H1 (cell line): Measurements from ENCODE around the gene ARHGAP4. TPM values are rescaled to one million over a fixed set of nuclear protein-coding genes. Genes with fewer than 3 reads are reported as not detected.

Experiments
- CTCF ChIA-PET: fragments of 300-600 bp; sonication (Branson Sonifier 250); formaldehyde crosslinking; loops from one replicate; lab custom pipeline; 2021; ENCODE audit not compliant: partially characterized antibody; lab: Charles Lee
- POLR2A ChIA-PET: fragments of 300-600 bp; sonication (Branson Sonifier 250); formaldehyde crosslinking; loops from one replicate; lab custom pipeline; 2021; ENCODE audit warnings: inconsistent platforms; ENCODE audit not compliant: partially characterized antibody; lab: Charles Lee
- DNase-seq, 2 experiments: peaks; one replicate each; pipeline versions ENCODE4 v3.0.0 to v3.0.0-alpha.2; 2010 to 2022; ENCODE audit warnings: low spot score in 2 of 2, low read depth in 1 of 2, mixed read lengths in 1 of 2
- FAIRE-seq: peaks from 2 replicates; lab custom pipeline; 2011; peaks lifted over from hg19 to GRCh38; lab: Jason Lieb, UNC
- H2AFZ ChIP-seq: 2 replicates; pipeline ENCODE4 v1.8.1; 2012; ENCODE audit warnings: low read length, inconsistent platforms
- H2AK5ac ChIP-seq: 2 replicates; pipeline ENCODE4 v1.6.1; 2013; ENCODE audit warnings: low read depth, low read length
- H2BK120ac ChIP-seq: replicated peaks from 2 replicates; pipeline ENCODE3; 2013; ENCODE audit warnings: low read depth, low read length, inconsistent platforms
- H2BK12ac ChIP-seq: 2 replicates; pipeline ENCODE4 v1.6.1; 2013; ENCODE audit warnings: low read depth, low read length
- H2BK15ac ChIP-seq: 2 replicates; pipeline ENCODE4 v1.6.1; 2013; ENCODE audit warnings: low read length
- H2BK20ac ChIP-seq: 2 replicates; pipeline ENCODE4 v1.6.1; 2013; ENCODE audit warnings: low read length
- H2BK5ac ChIP-seq: 2 replicates; pipeline ENCODE4 v1.6.1; 2013; ENCODE audit warnings: low read depth, low read length
- H3K14ac ChIP-seq: 2 replicates; pipeline ENCODE4 v1.6.1; 2013; ENCODE audit warnings: inconsistent platforms; ENCODE audit not compliant: insufficient read length
- H3K18ac ChIP-seq: 2 replicates; pipeline ENCODE4 v1.6.1; 2013; ENCODE audit warnings: low read length; ENCODE audit errors: extremely low read depth
- H3K23ac ChIP-seq: 2 replicates; pipeline ENCODE4 v1.6.1; 2013; ENCODE audit warnings: inconsistent platforms; ENCODE audit not compliant: insufficient read length
- H3K23me2 ChIP-seq: 2 replicates; pipeline ENCODE4 v1.6.1; 2013; ENCODE audit warnings: low read depth, low read length
- H3K27ac ChIP-seq: 2 replicates; pipeline ENCODE4 v1.6.1; 2011; ENCODE audit warnings: low read depth, low read length, inconsistent platforms
- H3K27me3 ChIP-seq, 4 experiments: replicated peaks in 1 of 4; 1 replicate in 1 of 4; 2 replicates in 3 of 4; pipeline versions ENCODE4 v1.6.1 to v1.8.1; 2011 to 2013; ENCODE audit warnings: low read length in 3 of 4, mild to moderate bottlenecking in 3 of 4, inconsistent platforms in 2 of 4, mixed read lengths in 2 of 4, moderate library complexity in 1 of 4; ENCODE audit not compliant: control insufficient read depth in 3 of 4, insufficient read depth in 3 of 4; ENCODE audit errors: extremely low read depth in 1 of 4
- H3K36me3 ChIP-seq, 4 experiments: 2 replicates each; pipeline versions ENCODE4 v1.6.1 to v1.8.1; 2011 to 2013; ENCODE audit warnings: mild to moderate bottlenecking in 4 of 4, low read length in 3 of 4, moderate library complexity in 2 of 4, control low read depth in 1 of 4, inconsistent platforms in 1 of 4; ENCODE audit not compliant: insufficient read depth in 4 of 4, control insufficient read depth in 2 of 4
- H3K4ac ChIP-seq: replicated peaks from 2 replicates; pipeline ENCODE3; 2013; ENCODE audit warnings: low read length, low read depth, mixed read lengths, inconsistent platforms; ENCODE audit not compliant: insufficient read length
- H3K4me1 ChIP-seq, 4 experiments: replicated peaks in 1 of 4; 1 replicate in 1 of 4; 2 replicates in 3 of 4; pipeline versions ENCODE4 v1.6.1 to v1.8.1; 2011 to 2013; ENCODE audit warnings: low read length in 3 of 4, inconsistent platforms in 2 of 4, mixed read lengths in 1 of 4; ENCODE audit not compliant: insufficient read depth in 4 of 4, control insufficient read depth in 3 of 4
- H3K4me2 ChIP-seq, 2 experiments: 2 replicates each; pipeline versions ENCODE4 v1.6.1 to v1.8.1; 2011 to 2013; ENCODE audit warnings: low read depth in 2 of 2, low read length in 2 of 2, control low read depth in 1 of 2, inconsistent platforms in 1 of 2, mild to moderate bottlenecking in 1 of 2; ENCODE audit not compliant: insufficient read depth in 1 of 2
- H3K4me3 ChIP-seq, 4 experiments: fragments of 200-600, 300-600 bp in 1 of 4; sonication (generic), shearing (Covaris generic), sonication (Bioruptor Twin) in 1 of 4; 2 replicates each; pipeline versions ENCODE4 v1.5.1 to v1.8.1; 2011 to 2016; ENCODE audit warnings: low read length in 4 of 4, low read depth in 3 of 4, control low read depth in 2 of 4, inconsistent platforms in 2 of 4, mild to moderate bottlenecking in 2 of 4, mixed read lengths in 1 of 4, moderate library complexity in 1 of 4; ENCODE audit not compliant: insufficient read depth in 2 of 4; ENCODE audit errors: extremely low read depth in 1 of 4
- H3K56ac ChIP-seq: replicated peaks from 2 replicates; pipeline ENCODE3; 2013; ENCODE audit warnings: low read depth, mild to moderate bottlenecking, mixed read lengths, low read length, inconsistent platforms; ENCODE audit not compliant: insufficient read length
- H3K79me1 ChIP-seq: 2 replicates; pipeline ENCODE4 v1.6.1; 2013; ENCODE audit warnings: low read depth, low read length, control low read depth
- H3K79me2 ChIP-seq, 2 experiments: 2 replicates each; pipeline versions ENCODE4 v1.6.1 to v1.8.1; 2012 to 2013; ENCODE audit warnings: low read length in 2 of 2, mild to moderate bottlenecking in 2 of 2, inconsistent platforms in 1 of 2; ENCODE audit not compliant: insufficient read depth in 2 of 2, control insufficient read depth in 1 of 2
- H3K9ac ChIP-seq, 4 experiments: replicated peaks in 1 of 4; 1 replicate in 1 of 4; 2 replicates in 3 of 4; pipeline versions ENCODE4 v1.6.1 to v1.8.1; 2011 to 2013; ENCODE audit warnings: low read depth in 3 of 4, low read length in 3 of 4, control low read depth in 2 of 4, mild to moderate bottlenecking in 2 of 4, moderate library complexity in 2 of 4, inconsistent platforms in 1 of 4; ENCODE audit errors: extremely low read depth in 1 of 4
- H3K9me3 ChIP-seq, 2 experiments: 2 replicates each; pipeline versions ENCODE4 v1.6.1 to v1.8.1; 2012 to 2013; ENCODE audit warnings: mild to moderate bottlenecking in 2 of 2, moderate library complexity in 2 of 2, control low read depth in 1 of 2, inconsistent platforms in 1 of 2, low read depth in 1 of 2, low read length in 1 of 2, mixed read lengths in 1 of 2; ENCODE audit not compliant: insufficient read depth in 2 of 2
- H4K20me1 ChIP-seq, 2 experiments: replicated peaks in 1 of 2; 2 replicates each; pipeline versions ENCODE3 to v1.8.1; 2011 to 2013; ENCODE audit warnings: inconsistent platforms in 2 of 2, low read length in 2 of 2, mild to moderate bottlenecking in 1 of 2; ENCODE audit not compliant: insufficient read depth in 2 of 2, control insufficient read depth in 1 of 2
- H4K5ac ChIP-seq: 2 replicates; pipeline ENCODE4 v1.6.1; 2013; ENCODE audit warnings: low read length, low read depth, mixed read lengths, inconsistent platforms; ENCODE audit not compliant: insufficient read length
- H4K8ac ChIP-seq: 2 replicates; pipeline ENCODE4 v1.8.0; 2013; ENCODE audit warnings: mild to moderate bottlenecking, moderate library complexity, low read length, inconsistent platforms; ENCODE audit not compliant: insufficient read depth; ENCODE audit errors: extremely low read depth
- H4K91ac ChIP-seq: replicated peaks from 2 replicates; pipeline ENCODE3; 2013; ENCODE audit warnings: low read length, mixed read lengths, inconsistent platforms; ENCODE audit not compliant: insufficient read length
- BRCA1 ChIP-seq: IDR thresholded peaks from 2 replicates; pipeline ENCODE4 v1.6.1; 2012; ENCODE audit warnings: low read depth, low read length, improper control_type of control experiment
- CEBPB ChIP-seq: IDR thresholded peaks from 2 replicates; pipeline ENCODE4 v1.6.1; 2012; ENCODE audit warnings: low read depth, low read length
- CHD2 ChIP-seq: IDR thresholded peaks from 2 replicates; pipeline ENCODE4 v1.6.1; 2012; ENCODE audit warnings: low read length, improper control_type of control experiment
- EGR1 ChIP-seq: IDR thresholded peaks from 2 replicates; pipeline ENCODE4 v1.6.1; 2011; ENCODE audit warnings: low read depth, low read length, borderline replicate concordance
- EP300 ChIP-seq, 2 experiments: IDR thresholded peaks; 1 replicate in 1 of 2; 2 replicates in 1 of 2; pipeline ENCODE4 v1.6.1; 2011 to 2012; ENCODE audit warnings: low read depth in 2 of 2, low read length in 2 of 2, mild to moderate bottlenecking in 2 of 2, borderline replicate concordance in 1 of 2, inconsistent platforms in 1 of 2, moderate library complexity in 1 of 2
- FOSL1 ChIP-seq: IDR thresholded peaks from 2 replicates; pipeline ENCODE4 v1.6.1; 2011; ENCODE audit warnings: mild to moderate bottlenecking, low read depth, low read length, moderate library complexity; ENCODE audit not compliant: insufficient read depth
- JUN ChIP-seq: IDR thresholded peaks from 2 replicates; pipeline ENCODE4 v1.6.1; 2011; ENCODE audit warnings: low read depth, mild to moderate bottlenecking, improper control_type of control experiment, low read length
- POLR2AphosphoS5 ChIP-seq: IDR thresholded peaks from 2 replicates; pipeline ENCODE4 v1.6.1; 2011; ENCODE audit warnings: low read depth, low read length
- RBBP5 ChIP-seq: IDR thresholded peaks from 2 replicates; pipeline ENCODE4 v1.7.1; 2012; ENCODE audit warnings: low read depth, mild to moderate bottlenecking, inconsistent platforms, low read length, moderate library complexity, borderline replicate concordance
- SP2 ChIP-seq: IDR thresholded peaks from 2 replicates; pipeline ENCODE4 v1.6.1; 2012; ENCODE audit warnings: mild to moderate bottlenecking, low read length, inconsistent platforms
- SP4 ChIP-seq: IDR thresholded peaks from 2 replicates; pipeline ENCODE4 v1.6.1; 2012; ENCODE audit warnings: low read length, inconsistent platforms
- WGBS, 2 experiments: shearing (Covaris generic) in 1 of 2; methylation state at CpG; one replicate each; pipeline versions ENCODE4 v1.1.6 to v1.1.7; 2013 to 2015; ENCODE audit warnings: low lambda C conversion rate in 2 of 2, mixed read lengths in 2 of 2, inconsistent platforms in 1 of 2, low coverage in 1 of 2, missing lambda C conversion rate in 1 of 2; ENCODE audit not compliant: insufficient replicate concordance in 2 of 2, insufficient coverage in 1 of 2, insufficient read length in 1 of 2; ENCODE audit errors: extremely low coverage in 1 of 2, missing lambda C conversion rate in 1 of 2; 5-methylcytosine and 5-hydroxymethylcytosine counted together
- polyA plus RNA-seq, 7 experiments: library from polyadenylated mRNA; depleted of rRNA in 3 of 7; stranded (reverse) in 5 of 7; unstranded in 2 of 7; fragments of >200 nt in 5 of 7; fragments of 200-250 nt in 2 of 7; gene quantifications; 1 replicate in 5 of 7; 2 replicates in 1 of 7; 4 replicates in 1 of 7; pipeline versions ENCODE4 v1.2.1 to v1.2.3, GENCODE V29; 2011 to 2013; ENCODE audit warnings: missing spikeins in 2 of 7, mixed read lengths in 2 of 7
- total RNA-seq: library from RNA; stranded (reverse); fragmentation: NEBNext Ultra II Directional; extraction: Animal tissue kit (Norgen Biotek cat#: 25700); gene quantifications from 2 replicates; pipeline ENCODE4 v1.2.1, GENCODE V29; 2021
- TF ChIP-seq, protein P1 (sequence below): IDR thresholded peaks from 2 replicates; pipeline ENCODE4 v1.6.1; 2012; ENCODE audit warnings: inconsistent platforms

The ARHGAP4 gene
- total and polyA plus RNA-seq, 2 of the 8 experiments (the other 6 are each of a cell fraction or from before 2014, with no cell fraction given), result 23.9 to 26.0 TPM

DNA sequence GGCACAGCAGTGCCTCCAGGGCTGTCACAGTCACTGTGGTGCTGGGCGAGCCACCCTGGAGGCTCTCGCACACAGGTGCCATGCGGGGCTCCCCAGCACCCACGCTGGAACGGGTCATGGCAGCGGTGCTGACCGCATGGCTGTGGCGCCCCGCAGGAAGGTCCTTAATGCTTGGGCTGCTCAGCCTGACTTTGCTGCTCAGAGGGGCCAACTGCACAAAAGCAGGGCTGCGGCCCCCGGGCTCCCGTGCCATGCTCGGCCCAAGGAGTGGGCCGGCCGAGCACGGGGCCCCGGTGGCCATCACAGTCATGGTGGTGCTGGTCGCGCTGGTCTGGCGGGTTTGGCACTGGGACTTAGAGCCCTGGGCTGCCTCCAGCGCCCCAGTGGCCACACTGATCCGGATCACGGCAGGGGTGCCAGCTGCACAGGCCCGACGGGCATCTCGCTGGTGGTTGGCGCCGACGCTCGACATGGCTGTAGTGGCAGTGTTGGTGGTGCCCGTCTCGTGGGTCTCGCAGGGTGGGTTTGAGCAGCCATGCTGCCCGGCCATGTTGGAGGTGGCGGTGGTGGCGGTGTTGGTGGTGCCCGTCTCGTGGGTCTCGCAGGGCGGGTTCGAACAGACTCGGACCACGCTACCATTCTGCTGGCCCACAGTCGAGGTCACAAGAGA is 28.6 kb upstream of the ARHGAP4 start:
- Histone ChIP-seq H2BK5ac (no peak overlapping the region), H3K4ac (no peak overlapping the region), H3K14ac (no peak overlapping the region), H3K18ac (no peak overlapping the region), H3K4me1 (0 out of 7 replicates have a peak, but pooled peaks cover 0 to 5% (median 0%) of the 10 kb centered on the region in 4 experiments), H3K9me3 (no peaks in the 10 kb centered on the region), H3K9ac (no peak overlapping the region), H3K23me2 (no peaks in the 10 kb centered on the region), H3K23ac (no peak overlapping the region), H3K79me1 (no peaks in the 10 kb centered on the region), H4K5ac (no peak overlapping the region), H2BK120ac (no peak overlapping the region), H2BK12ac (no peak overlapping the region), H4K91ac (no peak overlapping the region), H4K20me1 (peaks cover 2 to 6% of the 10 kb centered on the region in 2 experiments), H2BK15ac (no peak overlapping the region), H3K56ac (no peak overlapping the region), H3K27ac (no peak overlapping the region), H3K4me3 (no peak overlapping the region), H2BK20ac (no peak overlapping the region), H3K79me2 (no peaks in the 10 kb centered on the region), H2AK5ac (no peak overlapping the region), H2AFZ (no peak overlapping the region), H3K4me2 (no peak overlapping the region), H3K27me3 (no peaks in the 10 kb centered on the region), H4K8ac (no peak overlapping the region), H3K36me3 (peaks cover 26 to 93% (median 60%) of the 10 kb centered on the region in 4 experiments; a peak in 7 of 8 replicates)
- TF ChIP-seq BRCA1 (no peak), SP4 (no peak), JUN (no peak), CHD2 (no peak), CEBPB (no peak), EP300 (IDR thresholded peaks at IDR 0.05; ENCODE audit: borderline replicate concordance in 1 of 2, low read depth in 2 of 2, low read length in 2 of 2) (no peak), RBBP5 (no peak), EGR1 (no peak), SP2 (no peak), POLR2AphosphoS5 (no peak), FOSL1 (no peak)
- TF ChIP-seq, protein P1, sequence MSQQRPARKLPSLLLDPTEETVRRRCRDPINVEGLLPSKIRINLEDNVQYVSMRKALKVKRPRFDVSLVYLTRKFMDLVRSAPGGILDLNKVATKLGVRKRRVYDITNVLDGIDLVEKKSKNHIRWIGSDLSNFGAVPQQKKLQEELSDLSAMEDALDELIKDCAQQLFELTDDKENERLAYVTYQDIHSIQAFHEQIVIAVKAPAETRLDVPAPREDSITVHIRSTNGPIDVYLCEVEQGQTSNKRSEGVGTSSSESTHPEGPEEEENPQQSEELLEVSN, result no peak
- ChIA-PET CTCF (no interaction called here), POLR2A (interaction anchor here (5.0 kb wide), 1 partner anchor 13 kb away, joined by 26 read pairs; no protein-coding TSS in a partner anchor)
- 96% methylated on average over 13 of the region's 44 CpGs; no CpG with 5 or more reads in 1 of the 2 experiments for WGBS, 2 experiments
- no peak for FAIRE-seq
- no peak for DNase-seq
